Body of pancreas (tissue), 4 donors: ENCODE results near the gene LEUTX. TPM values are rescaled to one million over a fixed set of nuclear protein-coding genes. Genes with fewer than 3 reads are reported as not detected.

Experiments used
- ATAC-seq: fragments of 150-250 bp; one replicate; pipeline ENCODE4 v1.9.1; 2016
- DNase-seq, 4 donors: peaks; one replicate each; pipeline ENCODE4 v3.0.0-alpha.2; 2019
- H3K27ac ChIP-seq, 4 donors: fragments of 200-600 bp; sonication (generic); 1 replicate in 3 of 4; 2 replicates in 1 of 4; pipeline versions ENCODE4 v1.5.1 to v1.6.1; 2016 to 2019; ENCODE audit warnings: mild to moderate bottlenecking in 1 of 4, mixed read lengths in 1 of 4, moderate library complexity in 1 of 4
- H3K27me3 ChIP-seq, 2 donors: fragments of 200-600 bp; sonication (generic); one replicate each; pipeline ENCODE4 v1.6.0; 2016; ENCODE audit warnings: mild to moderate bottlenecking in 1 of 2
- H3K36me3 ChIP-seq, 2 donors: fragments of 200-600 bp; sonication (generic); replicated peaks in 1 of 2; 2 replicates each; pipeline ENCODE4 v1.5.1; 2016; ENCODE audit warnings: low read depth in 2 of 2; ENCODE audit not compliant: insufficient read depth in 1 of 2
- H3K4me1 ChIP-seq: fragments of 200-600 bp; sonication (generic); one replicate; pipeline ENCODE4 v1.6.0; 2016
- H3K4me3 ChIP-seq, 2 donors: fragments of 200-600 bp; sonication (generic); 1 replicate in 1 of 2; 2 replicates in 1 of 2; pipeline ENCODE4 v1.5.1; 2016 to 2019
- H3K9me3 ChIP-seq, 3 donors: fragments of 200-600 bp; sonication (generic); 1 replicate in 2 of 3; 2 replicates in 1 of 3; pipeline ENCODE4 v1.5.1; 2016
- CTCF ChIP-seq, 7 experiments: fragments of 450-650 bp in 4 of 7; fragments of 200-600 bp in 3 of 7; sonication (generic) in 3 of 7; IDR thresholded peaks; one replicate each; pipeline ENCODE4 v1.5.1; 2016 to 2019; ENCODE audit warnings: antibody characterized with exemption in 7 of 7
- POLR2A ChIP-seq, 3 donors: fragments of 450-650 bp; IDR thresholded peaks; one replicate each; pipeline ENCODE4 v1.6.1; 2016; ENCODE audit warnings: antibody characterized with exemption in 3 of 3, mild to moderate bottlenecking in 2 of 3
- WGBS, 2 donors: methylation state at CpG; one replicate each; pipeline ENCODE4 v1.1.5; 2017; 5-methylcytosine and 5-hydroxymethylcytosine counted together
- intact Hi-C: fragments of 100-400 bp; cut with DNase I; formaldehyde crosslinking; loops from one replicate; pipeline ENCODE4 v1.15.1; 2023
- microRNA-seq, 2 donors: library from miRNA; unstranded; fragments of <30 nt; microRNA quantifications; one replicate each; pipeline ENCODE4, GENCODE V29; 2016; ENCODE audit warnings: borderline number of aligned reads in 2 of 2, borderline replicate concordance in 2 of 2
- small RNA-seq: library from RNA; depleted of rRNA; stranded (forward); fragments of <200 nt; gene quantifications from one replicate; pipeline ENCODE3, GENCODE V24; 2016
- total RNA-seq, 2 donors: library from RNA; depleted of rRNA; stranded (reverse); fragments of >200 nt; gene quantifications; one replicate each; pipeline ENCODE4 v1.1.0, GENCODE V29; 2016

LEUTX gene
- total RNA-seq, 2 donors from 2014 or later = not detected

- peak within 1 kb of the TSS; percentile 91 to 100 for H3K4me3 ChIP-seq
- peaks cover 20% of the 10 kb centered on the region for H3K4me1 ChIP-seq
- no peaks in the 10 kb centered on the region for H3K27me3 ChIP-seq
- intact Hi-C loops = no loop called here
- H3K36me3 ChIP-seq = peaks cover 14 to 31% of the 10 kb centered on the region in 2 donors
- peak; percentile 97 to 99 (median 98) for DNase-seq
- WGBS, 2 donors = 0% methylated on average over 5 to 37 of the region's 59 CpGs
- TF ChIP-seq CTCF (IDR thresholded peaks at IDR 0.05) (no peak), POLR2A (IDR thresholded peaks at IDR 0.05) (peak in 2 of 3 donors; percentile 56 to 60)
- H3K9me3 ChIP-seq = no peaks in the 10 kb centered on the region
- ATAC-seq = peak; percentile 93
- peak within 1 kb of the TSS; percentile 60 to 90 (median 83) for H3K27ac ChIP-seq
These were observed 55.0 kb downstream of the LEUTX start, which contains the start of gene DYRK1B for GRCh38 chr19:39833464-39834286. Gene DYRK1B (minus strand): TSS chr19:39834162. CDS start chr19:39831867, 2,295 bp downstream.

- peak overlapping the region; percentile 48 to 90 (median 74) for H3K27ac ChIP-seq
- ATAC-seq (no peak), DNase-seq (no peak)
- H3K36me3 ChIP-seq = peaks cover 14 to 35% of the 10 kb centered on the region in 2 donors
- peak overlapping the region in 1 of 2 donors; percentile 100 for H3K4me3 ChIP-seq
- H3K27me3 ChIP-seq = no peaks in the 10 kb centered on the region
- TF ChIP-seq POLR2A (IDR thresholded peaks at IDR 0.05) (no peak), CTCF (IDR thresholded peaks at IDR 0.05) (no peak)
- H3K4me1 ChIP-seq = peaks cover 20% of the 10 kb centered on the region
- intact Hi-C loops = no loop called here
- no peaks in the 10 kb centered on the region for H3K9me3 ChIP-seq
- 37 to 73% methylated on average over 11 to 19 of the region's 19 CpGs for WGBS, 2 donors
These were observed 55.7 kb downstream of the LEUTX start for GRCh38 chr19:39834287-39834841.

Small RNAs within 50 kb of the gene (microRNA-seq; reads per million reads assigned to microRNA genes)
- gene MIR6719 = 0 reads per million in 2 donors

Small RNAs within 50 kb of the gene (small RNA-seq; reads per million reads assigned to genes)
- not detected for gene MIR6719

Other genes starting within 250 kb of the LEUTX start
- gene EID2B, start 246.0 kb upstream of the LEUTX start, total RNA-seq = 1 to 10 TPM; 2.0 to 3.9 TPM
- 10 to 100 TPM in 1 of 2 donors, 1 to 10 TPM in 1; 7.3 to 13.5 TPM for gene EID2, start 238.7 kb upstream of the LEUTX start, total RNA-seq
- not detected for gene LGALS13, start 176.3 kb upstream of the LEUTX start, total RNA-seq
- not detected for gene LGALS16, start 122.9 kb upstream of the LEUTX start, total RNA-seq
- not detected for gene LGALS14, start 74.4 kb upstream of the LEUTX start, total RNA-seq
- gene CLC, start 40.8 kb upstream of the LEUTX start, total RNA-seq = not detected
- 10 to 100 TPM; 11.9 to 21.1 TPM for gene DYRK1B, start 55.3 kb downstream of the LEUTX start, total RNA-seq
- gene FBL, start 67.5 kb downstream of the LEUTX start, total RNA-seq = 100 to 1,000 TPM in 1 of 2 donors, 10 to 100 TPM in 1; 90.3 to 118 TPM
- gene FCGBP, start 155.8 kb downstream of the LEUTX start, total RNA-seq = 10 to 100 TPM; 19.4 to 24.1 TPM
- gene PSMC4, start 192.3 kb downstream of the LEUTX start, total RNA-seq = 10 to 100 TPM; 14.2 to 43.8 TPM
- gene ZNF546, start 218.2 kb downstream of the LEUTX start, total RNA-seq = 1 to 10 TPM in 1 of 2 donors, under 1 TPM in 1; 0.66 to 2.6 TPM